ENCODE results near the gene SMS. TPM values are rescaled to one million over a fixed set of nuclear protein-coding genes. Genes with fewer than 3 reads are reported as not detected.

SMS gene
- total and polyA plus RNA-seq, 2 of the 13 experiments (the other 11 are each of a cell fraction or from before 2014, with no cell fraction given): 40.5 to 91.9 TPM

DNA sequence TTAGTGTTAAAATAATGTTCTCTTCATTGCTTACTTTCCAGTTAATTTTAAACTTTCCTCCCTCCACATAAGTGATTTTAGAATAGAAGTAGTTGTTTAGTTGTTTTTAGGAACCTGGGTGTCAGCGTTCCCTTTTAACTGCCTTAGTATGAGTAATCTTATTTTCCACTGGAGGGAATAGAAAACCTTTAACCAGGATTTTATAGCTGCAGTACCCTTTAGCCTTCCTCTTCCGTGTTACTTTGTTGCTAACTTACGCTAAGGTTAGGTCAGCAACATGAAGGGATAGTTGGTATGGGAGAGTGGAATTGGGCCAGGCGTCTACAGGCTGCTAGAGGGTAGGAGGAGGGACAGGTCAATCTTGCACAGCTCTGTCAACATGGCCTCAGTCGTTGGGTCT is 31.5 kb downstream of the SMS start (continued):
- TF ChIP-seq, protein P1, sequence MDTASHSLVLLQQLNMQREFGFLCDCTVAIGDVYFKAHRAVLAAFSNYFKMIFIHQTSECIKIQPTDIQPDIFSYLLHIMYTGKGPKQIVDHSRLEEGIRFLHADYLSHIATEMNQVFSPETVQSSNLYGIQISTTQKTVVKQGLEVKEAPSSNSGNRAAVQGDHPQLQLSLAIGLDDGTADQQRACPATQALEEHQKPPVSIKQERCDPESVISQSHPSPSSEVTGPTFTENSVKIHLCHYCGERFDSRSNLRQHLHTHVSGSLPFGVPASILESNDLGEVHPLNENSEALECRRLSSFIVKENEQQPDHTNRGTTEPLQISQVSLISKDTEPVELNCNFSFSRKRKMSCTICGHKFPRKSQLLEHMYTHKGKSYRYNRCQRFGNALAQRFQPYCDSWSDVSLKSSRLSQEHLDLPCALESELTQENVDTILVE (CRISPR knock-in tag; IDR thresholded peaks at IDR 0.05): no peak
- TF ChIP-seq, protein P2, sequence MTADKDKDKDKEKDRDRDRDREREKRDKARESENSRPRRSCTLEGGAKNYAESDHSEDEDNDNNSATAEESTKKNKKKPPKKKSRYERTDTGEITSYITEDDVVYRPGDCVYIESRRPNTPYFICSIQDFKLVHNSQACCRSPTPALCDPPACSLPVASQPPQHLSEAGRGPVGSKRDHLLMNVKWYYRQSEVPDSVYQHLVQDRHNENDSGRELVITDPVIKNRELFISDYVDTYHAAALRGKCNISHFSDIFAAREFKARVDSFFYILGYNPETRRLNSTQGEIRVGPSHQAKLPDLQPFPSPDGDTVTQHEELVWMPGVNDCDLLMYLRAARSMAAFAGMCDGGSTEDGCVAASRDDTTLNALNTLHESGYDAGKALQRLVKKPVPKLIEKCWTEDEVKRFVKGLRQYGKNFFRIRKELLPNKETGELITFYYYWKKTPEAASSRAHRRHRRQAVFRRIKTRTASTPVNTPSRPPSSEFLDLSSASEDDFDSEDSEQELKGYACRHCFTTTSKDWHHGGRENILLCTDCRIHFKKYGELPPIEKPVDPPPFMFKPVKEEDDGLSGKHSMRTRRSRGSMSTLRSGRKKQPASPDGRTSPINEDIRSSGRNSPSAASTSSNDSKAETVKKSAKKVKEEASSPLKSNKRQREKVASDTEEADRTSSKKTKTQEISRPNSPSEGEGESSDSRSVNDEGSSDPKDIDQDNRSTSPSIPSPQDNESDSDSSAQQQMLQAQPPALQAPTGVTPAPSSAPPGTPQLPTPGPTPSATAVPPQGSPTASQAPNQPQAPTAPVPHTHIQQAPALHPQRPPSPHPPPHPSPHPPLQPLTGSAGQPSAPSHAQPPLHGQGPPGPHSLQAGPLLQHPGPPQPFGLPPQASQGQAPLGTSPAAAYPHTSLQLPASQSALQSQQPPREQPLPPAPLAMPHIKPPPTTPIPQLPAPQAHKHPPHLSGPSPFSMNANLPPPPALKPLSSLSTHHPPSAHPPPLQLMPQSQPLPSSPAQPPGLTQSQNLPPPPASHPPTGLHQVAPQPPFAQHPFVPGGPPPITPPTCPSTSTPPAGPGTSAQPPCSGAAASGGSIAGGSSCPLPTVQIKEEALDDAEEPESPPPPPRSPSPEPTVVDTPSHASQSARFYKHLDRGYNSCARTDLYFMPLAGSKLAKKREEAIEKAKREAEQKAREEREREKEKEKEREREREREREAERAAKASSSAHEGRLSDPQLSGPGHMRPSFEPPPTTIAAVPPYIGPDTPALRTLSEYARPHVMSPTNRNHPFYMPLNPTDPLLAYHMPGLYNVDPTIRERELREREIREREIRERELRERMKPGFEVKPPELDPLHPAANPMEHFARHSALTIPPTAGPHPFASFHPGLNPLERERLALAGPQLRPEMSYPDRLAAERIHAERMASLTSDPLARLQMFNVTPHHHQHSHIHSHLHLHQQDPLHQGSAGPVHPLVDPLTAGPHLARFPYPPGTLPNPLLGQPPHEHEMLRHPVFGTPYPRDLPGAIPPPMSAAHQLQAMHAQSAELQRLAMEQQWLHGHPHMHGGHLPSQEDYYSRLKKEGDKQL (CRISPR knock-in tag; IDR thresholded peaks at IDR 0.05; ENCODE audit: low read depth): no peak
- TF ChIP-seq ZFX (CRISPR knock-in tag; IDR thresholded peaks at IDR 0.05; ENCODE audit: low read depth) (no peak), NCOA5 (CRISPR knock-in tag; IDR thresholded peaks at IDR 0.05) (no peak), ZNF34 (CRISPR knock-in tag; IDR thresholded peaks at IDR 0.05; ENCODE audit: borderline replicate concordance) (no peak)
- TF ChIP-seq, protein P3, sequence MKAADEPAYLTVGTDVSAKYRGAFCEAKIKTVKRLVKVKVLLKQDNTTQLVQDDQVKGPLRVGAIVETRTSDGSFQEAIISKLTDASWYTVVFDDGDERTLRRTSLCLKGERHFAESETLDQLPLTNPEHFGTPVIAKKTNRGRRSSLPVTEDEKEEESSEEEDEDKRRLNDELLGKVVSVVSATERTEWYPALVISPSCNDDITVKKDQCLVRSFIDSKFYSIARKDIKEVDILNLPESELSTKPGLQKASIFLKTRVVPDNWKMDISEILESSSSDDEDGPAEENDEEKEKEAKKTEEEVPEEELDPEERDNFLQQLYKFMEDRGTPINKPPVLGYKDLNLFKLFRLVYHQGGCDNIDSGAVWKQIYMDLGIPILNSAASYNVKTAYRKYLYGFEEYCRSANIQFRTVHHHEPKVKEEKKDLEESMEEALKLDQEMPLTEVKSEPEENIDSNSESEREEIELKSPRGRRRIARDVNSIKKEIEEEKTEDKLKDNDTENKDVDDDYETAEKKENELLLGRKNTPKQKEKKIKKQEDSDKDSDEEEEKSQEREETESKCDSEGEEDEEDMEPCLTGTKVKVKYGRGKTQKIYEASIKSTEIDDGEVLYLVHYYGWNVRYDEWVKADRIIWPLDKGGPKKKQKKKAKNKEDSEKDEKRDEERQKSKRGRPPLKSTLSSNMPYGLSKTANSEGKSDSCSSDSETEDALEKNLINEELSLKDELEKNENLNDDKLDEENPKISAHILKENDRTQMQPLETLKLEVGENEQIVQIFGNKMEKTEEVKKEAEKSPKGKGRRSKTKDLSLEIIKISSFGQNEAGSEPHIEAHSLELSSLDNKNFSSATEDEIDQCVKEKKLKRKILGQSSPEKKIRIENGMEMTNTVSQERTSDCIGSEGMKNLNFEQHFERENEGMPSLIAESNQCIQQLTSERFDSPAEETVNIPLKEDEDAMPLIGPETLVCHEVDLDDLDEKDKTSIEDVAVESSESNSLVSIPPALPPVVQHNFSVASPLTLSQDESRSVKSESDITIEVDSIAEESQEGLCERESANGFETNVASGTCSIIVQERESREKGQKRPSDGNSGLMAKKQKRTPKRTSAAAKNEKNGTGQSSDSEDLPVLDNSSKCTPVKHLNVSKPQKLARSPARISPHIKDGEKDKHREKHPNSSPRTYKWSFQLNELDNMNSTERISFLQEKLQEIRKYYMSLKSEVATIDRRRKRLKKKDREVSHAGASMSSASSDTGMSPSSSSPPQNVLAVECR (CRISPR knock-in tag; IDR thresholded peaks at IDR 0.05; ENCODE audit: borderline replicate concordance): no peak

Measured in HepG2 (cell line).